Measurements from ENCODE around the gene C19orf12. TPM values are rescaled to one million over a fixed set of nuclear protein-coding genes. Genes with fewer than 3 reads are reported as not detected.

C19orf12 gene
- total RNA-seq, 2 donors from 2014 or later = 34.5 to 39.1 TPM

DNA sequence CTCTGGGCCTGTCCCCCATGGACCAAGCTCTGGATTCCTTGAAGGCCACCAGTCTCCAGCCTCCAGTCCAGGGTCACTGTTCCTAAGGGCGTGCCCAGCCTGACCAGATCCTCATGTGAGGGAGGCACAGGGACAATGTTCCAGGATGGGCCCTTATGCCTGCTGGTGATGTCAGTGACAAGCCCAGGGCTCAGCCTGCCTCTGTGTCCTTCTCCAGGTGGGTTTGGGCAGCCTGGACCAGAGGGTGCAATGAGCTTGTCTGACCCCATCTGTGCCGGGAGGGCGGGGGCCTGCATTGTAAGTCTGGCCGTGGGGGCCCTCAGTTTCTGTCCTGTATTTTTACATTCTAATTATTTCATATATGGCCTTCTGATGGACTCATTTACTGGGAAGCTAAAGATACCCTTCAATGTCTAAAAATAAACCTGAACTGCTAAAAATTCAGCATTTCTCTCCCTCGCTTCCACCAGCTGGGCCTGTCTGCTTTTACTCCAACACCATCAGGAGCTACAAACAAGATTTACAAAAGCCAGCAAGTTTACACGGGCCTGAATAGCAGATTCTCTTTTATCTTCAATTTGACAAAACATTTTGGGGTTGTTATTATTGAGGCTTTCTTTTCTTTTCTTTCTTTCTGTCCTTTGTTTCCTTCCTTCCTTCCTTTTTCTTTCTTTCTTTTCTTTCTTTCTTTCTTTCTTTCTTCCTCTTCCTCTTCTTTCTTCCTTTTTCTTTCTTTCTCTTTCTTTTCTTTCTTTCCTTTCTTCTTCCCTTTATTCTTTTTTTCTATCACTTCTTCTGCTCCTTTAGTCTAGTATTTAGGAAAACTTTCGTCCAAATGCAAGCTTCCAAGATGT lies 34.2 kb upstream of the C19orf12 start:
- no peaks in the 10 kb centered on the region for H3K4me1 Mint-ChIP-seq
- no peaks in the 10 kb centered on the region for H3K9me3 Mint-ChIP-seq
- ATAC-seq (replicated peaks) = no peak
- H3K27ac Mint-ChIP-seq = peak overlapping the region; percentile 11
- H3K4me3 Mint-ChIP-seq = no peak overlapping the region
- H3K36me3 Mint-ChIP-seq (ENCODE audit: low read depth) = no peaks in the 10 kb centered on the region
- H3K27me3 Mint-ChIP-seq = peaks cover 3% of the 10 kb centered on the region

DNA sequence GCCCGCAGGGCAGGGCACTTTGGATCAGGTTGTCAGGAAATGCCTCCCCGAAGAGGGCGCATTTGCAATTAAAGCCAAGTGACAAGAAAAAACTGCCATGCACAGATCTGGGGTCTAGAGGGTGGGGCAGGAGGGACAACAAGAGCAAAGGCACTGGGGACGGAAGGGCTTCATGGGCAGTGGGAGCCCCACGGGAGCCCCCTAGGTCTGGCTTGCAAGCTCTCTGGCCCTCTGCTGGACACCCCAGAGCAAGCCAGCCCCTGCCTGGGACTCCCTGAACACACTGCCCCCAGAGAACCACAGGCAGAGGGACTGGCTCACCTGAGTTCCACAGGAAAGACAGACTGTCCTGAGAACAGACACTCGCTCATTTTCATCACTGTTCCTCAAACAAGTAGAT lies 30.2 kb upstream of the C19orf12 start:
- no peaks in the 10 kb centered on the region for H3K4me1 Mint-ChIP-seq
- no peaks in the 10 kb centered on the region for H3K36me3 Mint-ChIP-seq (ENCODE audit: low read depth)
- H3K27ac Mint-ChIP-seq = no peak overlapping the region
- no peaks in the 10 kb centered on the region for H3K9me3 Mint-ChIP-seq
- H3K4me3 Mint-ChIP-seq = no peak overlapping the region
- no peak for ATAC-seq (replicated peaks)
- H3K27me3 Mint-ChIP-seq = no peaks in the 10 kb centered on the region

DNA sequence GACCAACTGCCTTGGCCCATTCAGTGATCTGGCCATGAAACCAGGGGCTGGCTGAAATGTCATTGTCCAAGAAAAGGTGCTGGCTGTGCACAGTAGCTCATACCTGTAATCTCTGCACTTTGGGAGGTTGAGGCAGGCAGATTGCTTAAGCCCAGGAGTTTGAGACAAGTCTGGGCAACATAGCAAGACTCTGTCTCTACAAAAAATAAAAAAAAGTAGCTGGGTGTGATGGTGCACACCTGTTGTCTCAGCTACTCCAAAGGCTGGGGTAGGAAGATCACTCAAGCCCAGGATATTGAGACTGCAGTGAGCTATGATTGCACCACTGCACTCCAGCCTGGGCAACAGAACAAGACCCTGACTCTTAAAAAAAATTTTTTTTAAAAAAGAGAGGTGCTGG lies 28.6 kb upstream of the C19orf12 start:
- no peaks in the 10 kb centered on the region for H3K27me3 Mint-ChIP-seq
- H3K4me3 Mint-ChIP-seq = no peak overlapping the region
- ATAC-seq (replicated peaks) = no peak
- H3K27ac Mint-ChIP-seq = no peak overlapping the region
- H3K36me3 Mint-ChIP-seq (ENCODE audit: low read depth) = no peaks in the 10 kb centered on the region
- no peaks in the 10 kb centered on the region for H3K9me3 Mint-ChIP-seq
- H3K4me1 Mint-ChIP-seq = no peaks in the 10 kb centered on the region

DNA sequence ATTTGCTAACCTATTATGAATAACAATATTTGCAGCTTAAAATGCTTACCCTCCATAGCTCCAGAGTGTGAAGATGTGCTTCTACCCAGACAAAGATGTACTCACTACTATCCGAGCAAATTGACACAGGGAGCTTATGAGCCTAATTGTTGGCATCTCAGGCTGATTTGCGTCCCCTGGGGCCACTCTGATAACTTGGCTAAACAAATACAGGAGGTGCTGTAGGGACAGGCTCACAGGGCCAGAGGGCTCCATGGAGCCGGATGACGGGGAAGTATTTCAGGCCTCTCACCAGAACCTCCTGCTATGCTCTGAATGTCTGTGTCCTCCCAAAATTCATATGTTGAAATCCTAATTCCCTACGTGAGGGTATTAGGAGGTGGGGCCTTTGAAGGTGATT lies 26.7 kb upstream of the C19orf12 start:
- Mint-ChIP-seq H3K4me1 (no peaks in the 10 kb centered on the region), H3K4me3 (no peak overlapping the region), H3K36me3 (ENCODE audit: low read depth) (no peaks in the 10 kb centered on the region), H3K27me3 (peaks cover 3% of the 10 kb centered on the region), H3K9me3 (no peaks in the 10 kb centered on the region), H3K27ac (no peak overlapping the region)
- ATAC-seq (replicated peaks) = no peak

DNA sequence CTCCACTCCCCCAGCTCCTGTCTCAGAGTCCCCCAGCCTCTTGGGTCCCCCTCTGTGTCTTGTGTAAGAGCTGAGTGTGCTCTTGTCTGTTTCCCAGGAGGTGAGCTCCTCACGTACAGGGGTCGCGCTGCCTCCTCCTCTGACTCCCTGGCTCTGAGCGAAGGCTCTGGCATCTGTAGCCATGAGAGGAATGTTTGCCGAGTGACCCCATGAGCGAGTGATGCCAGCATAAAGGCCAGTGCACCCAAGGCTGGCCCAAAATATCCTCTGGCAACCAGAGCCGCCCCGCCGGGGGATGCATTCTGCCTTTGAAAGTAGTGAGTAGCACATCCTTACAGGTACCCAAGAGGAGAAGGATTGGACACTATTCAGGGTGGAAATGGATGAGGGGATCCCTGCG lies 26.2 kb upstream of the C19orf12 start:
- ATAC-seq (replicated peaks) = no peak
- Mint-ChIP-seq H3K27me3 (peaks cover 3% of the 10 kb centered on the region), H3K4me3 (no peak overlapping the region), H3K4me1 (no peaks in the 10 kb centered on the region), H3K27ac (no peak overlapping the region), H3K36me3 (ENCODE audit: low read depth) (no peaks in the 10 kb centered on the region), H3K9me3 (no peaks in the 10 kb centered on the region)

DNA sequence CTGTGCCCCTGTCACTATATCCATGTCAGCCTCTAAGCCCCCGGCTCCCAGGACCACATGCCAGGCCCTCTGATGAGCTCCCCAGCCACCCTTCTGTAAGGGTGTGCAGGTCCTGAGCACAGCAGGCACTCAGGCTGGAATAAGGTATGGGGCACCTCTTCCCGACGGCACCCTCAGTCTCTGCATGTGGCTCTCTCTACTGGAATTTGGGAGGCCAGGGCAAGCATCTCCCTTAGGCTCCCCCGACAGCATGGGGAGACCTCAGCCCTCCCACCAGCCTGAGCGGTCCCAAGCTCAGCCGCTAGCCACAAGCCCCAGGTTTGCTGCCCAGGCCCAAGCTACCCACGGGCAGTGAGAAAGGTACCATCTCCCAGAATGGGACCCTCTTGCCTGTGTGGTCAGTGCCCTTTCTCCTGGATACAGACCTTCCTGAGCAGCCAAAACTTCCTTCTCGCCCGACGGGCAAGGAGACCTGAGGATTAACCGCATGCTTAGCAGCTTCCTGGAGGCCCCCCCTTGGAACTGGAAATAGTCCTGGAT lies 22.5 kb upstream of the C19orf12 start:
- Mint-ChIP-seq H3K36me3 (ENCODE audit: low read depth) (no peaks in the 10 kb centered on the region), H3K27me3 (peaks cover 6% of the 10 kb centered on the region), H3K4me1 (no peaks in the 10 kb centered on the region), H3K4me3 (no peak overlapping the region), H3K27ac (no peak overlapping the region), H3K9me3 (no peaks in the 10 kb centered on the region)
- no peak for ATAC-seq (replicated peaks)

DNA sequence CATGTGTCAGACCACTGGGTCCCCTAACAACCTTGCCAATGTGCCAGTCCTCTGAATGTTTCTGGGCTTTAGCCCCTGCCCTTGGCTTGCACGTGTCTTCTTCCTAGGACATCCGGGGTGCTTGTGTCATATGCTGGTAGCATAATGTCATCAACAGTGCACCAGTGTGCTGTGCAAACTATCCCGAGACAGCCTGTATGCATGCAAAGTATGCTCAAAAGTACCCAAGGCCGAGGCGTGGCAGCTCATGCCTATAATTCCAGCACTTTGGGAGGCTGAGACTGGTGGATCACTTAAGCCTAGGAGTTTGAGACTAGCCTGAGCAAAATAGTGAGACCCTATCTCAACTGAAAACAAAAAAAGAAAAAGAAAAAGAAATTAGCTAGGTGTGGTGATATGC lies 20.8 kb upstream of the C19orf12 start:
- H3K4me1 Mint-ChIP-seq = no peaks in the 10 kb centered on the region
- no peaks in the 10 kb centered on the region for H3K9me3 Mint-ChIP-seq
- peaks cover 6% of the 10 kb centered on the region for H3K27me3 Mint-ChIP-seq
- H3K27ac Mint-ChIP-seq = no peak overlapping the region
- no peak for ATAC-seq (replicated peaks)
- H3K4me3 Mint-ChIP-seq = no peak overlapping the region
- no peaks in the 10 kb centered on the region for H3K36me3 Mint-ChIP-seq (ENCODE audit: low read depth)

DNA sequence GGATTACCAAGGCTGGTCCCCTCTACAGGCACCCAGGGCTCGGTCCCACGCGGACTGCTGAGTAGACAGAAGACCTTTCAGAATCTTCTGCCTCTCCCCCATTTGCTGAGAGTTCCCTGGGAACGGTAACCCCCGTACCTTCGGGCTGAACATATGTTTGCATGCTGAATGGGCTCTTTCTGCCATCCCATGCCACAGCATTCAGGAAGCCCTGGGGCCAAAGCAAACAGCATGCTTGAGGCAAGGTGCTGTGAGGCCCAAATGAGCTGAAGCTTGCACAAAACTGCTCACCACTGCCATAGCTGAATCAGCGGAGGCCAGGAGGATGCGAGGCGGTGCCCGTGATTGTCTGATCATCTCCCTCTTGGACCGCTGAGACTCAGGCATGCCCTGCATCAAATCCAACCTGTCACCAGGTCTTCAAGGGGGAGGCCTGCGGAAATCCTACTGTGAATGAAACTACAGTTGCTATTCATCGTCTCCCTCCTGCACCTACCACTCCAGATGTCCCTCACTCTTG lies 16.3 kb upstream of the C19orf12 start:
- ATAC-seq (replicated peaks) = no peak
- Mint-ChIP-seq H3K27me3 (peaks cover 14% of the 10 kb centered on the region), H3K36me3 (ENCODE audit: low read depth) (no peaks in the 10 kb centered on the region), H3K9me3 (no peaks in the 10 kb centered on the region), H3K4me1 (no peaks in the 10 kb centered on the region), H3K4me3 (no peak overlapping the region), H3K27ac (no peak overlapping the region)

DNA sequence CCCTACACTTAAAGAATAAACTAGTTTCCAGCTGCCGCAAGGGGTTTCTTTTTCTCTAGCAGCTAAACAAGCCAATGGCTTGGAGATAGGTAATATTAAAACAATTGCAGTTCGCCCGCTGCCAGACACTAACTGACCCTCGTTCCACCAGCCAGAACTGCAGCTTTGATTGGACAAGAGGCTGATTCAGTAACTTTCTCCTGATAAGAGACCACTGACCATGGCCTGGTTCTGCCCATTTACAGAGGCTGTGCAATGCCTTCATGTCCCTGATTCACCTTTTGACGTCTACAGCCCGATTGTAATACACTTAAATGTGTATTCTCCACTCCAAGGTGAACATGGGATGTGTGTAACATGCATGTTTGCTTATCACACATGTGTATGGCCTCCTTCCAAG lies 12.8 kb upstream of the C19orf12 start:
- ATAC-seq (replicated peaks) = no peak
- Mint-ChIP-seq H3K9me3 (no peaks in the 10 kb centered on the region), H3K27me3 (peaks cover 27% of the 10 kb centered on the region)

DNA sequence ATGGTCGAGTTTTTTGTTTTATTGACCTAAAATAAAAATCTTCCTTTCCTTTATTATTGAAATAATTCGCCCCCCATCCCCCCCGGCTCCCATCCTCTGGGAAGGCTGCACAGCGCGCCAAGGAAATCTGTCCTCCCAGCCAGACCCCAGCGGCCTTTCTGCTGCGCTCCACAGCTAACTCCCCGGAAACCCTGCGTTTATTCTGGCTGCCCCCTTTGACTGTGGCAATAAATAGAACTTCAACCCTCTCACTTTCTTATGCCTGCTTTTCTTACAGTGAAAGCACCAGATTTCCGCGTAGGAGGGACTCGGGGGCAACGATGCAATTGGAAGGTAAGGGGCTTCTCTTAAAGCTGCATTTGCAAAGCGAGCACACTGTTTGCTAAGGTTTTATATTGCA lies 9.7 kb upstream of the C19orf12 start:
- Mint-ChIP-seq H3K27ac (no peak overlapping the region), H3K4me3 (no peak overlapping the region), H3K36me3 (ENCODE audit: low read depth) (no peaks in the 10 kb centered on the region), H3K4me1 (no peaks in the 10 kb centered on the region), H3K27me3 (peaks cover 27% of the 10 kb centered on the region), H3K9me3 (no peaks in the 10 kb centered on the region)
- ATAC-seq (replicated peaks) = no peak

More for the DNA sequence above, 12.8 kb upstream of the C19orf12 start:
- Mint-ChIP-seq H3K4me3 (no peak overlapping the region), H3K27ac (no peak overlapping the region), H3K4me1 (no peaks in the 10 kb centered on the region), H3K36me3 (ENCODE audit: low read depth) (no peaks in the 10 kb centered on the region)

DNA sequence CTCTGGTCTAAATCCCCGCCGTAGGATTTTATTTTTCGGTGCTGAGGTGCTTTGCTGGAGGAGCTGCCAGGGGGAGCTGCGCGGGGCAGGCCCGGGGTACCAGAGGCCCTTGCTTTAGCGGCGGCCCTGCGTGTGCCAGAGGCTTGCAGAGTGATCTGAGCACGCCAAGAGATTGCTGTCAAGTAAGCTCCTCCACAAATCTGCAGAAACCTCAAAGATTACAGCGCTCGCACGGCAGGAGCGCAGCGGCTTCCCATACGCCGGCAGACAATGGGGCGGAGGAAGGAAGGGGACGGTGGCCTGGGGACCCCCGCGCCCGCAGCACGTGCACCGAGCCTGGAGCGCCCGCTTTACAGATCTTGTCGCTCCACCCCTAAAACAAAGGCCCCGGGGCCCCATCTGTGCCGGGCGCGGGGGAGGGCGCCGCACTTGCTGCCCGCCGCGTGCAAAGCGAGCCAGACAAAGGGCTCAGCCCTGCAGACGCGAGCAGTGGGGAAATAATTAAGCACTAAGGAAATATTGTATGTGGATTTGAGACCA lies 9.1 kb upstream of the C19orf12 start:
- no peaks in the 10 kb centered on the region for H3K9me3 Mint-ChIP-seq
- H3K4me1 Mint-ChIP-seq = no peaks in the 10 kb centered on the region
- H3K27ac Mint-ChIP-seq = no peak overlapping the region
- H3K27me3 Mint-ChIP-seq = peaks cover 27% of the 10 kb centered on the region
- ATAC-seq (replicated peaks) = peak; percentile 19
- peak overlapping the region; percentile 28 for H3K4me3 Mint-ChIP-seq
- no peaks in the 10 kb centered on the region for H3K36me3 Mint-ChIP-seq (ENCODE audit: low read depth)

DNA sequence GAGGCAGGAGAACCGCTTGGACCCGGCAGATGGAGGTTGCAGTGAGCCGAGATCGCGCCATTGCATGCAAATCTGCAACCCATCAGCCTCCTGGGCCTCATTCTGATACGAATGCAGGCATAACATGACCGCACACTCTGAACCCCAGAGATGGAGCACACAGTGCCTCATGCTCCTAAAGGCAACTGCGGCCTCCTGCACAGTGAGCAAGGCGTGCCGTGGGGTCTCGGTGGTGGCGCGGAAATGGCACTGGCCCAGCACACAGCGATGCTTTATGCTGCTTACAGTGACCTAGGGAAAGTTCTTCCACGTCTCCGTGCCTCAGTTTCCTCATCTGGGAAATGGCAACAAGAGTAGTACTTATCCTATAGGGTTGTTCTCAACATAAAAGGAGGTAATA lies 2.0 kb upstream of the C19orf12 start:
- H3K36me3 Mint-ChIP-seq (ENCODE audit: low read depth) = peaks cover 30% of the 10 kb centered on the region
- no peaks in the 10 kb centered on the region for H3K27me3 Mint-ChIP-seq
- H3K9me3 Mint-ChIP-seq = no peaks in the 10 kb centered on the region
- peak overlapping the region; percentile 96 for H3K27ac Mint-ChIP-seq
- no peak for ATAC-seq (replicated peaks)
- H3K4me1 Mint-ChIP-seq = peaks cover 24% of the 10 kb centered on the region
- peak overlapping the region; percentile 86 for H3K4me3 Mint-ChIP-seq

DNA sequence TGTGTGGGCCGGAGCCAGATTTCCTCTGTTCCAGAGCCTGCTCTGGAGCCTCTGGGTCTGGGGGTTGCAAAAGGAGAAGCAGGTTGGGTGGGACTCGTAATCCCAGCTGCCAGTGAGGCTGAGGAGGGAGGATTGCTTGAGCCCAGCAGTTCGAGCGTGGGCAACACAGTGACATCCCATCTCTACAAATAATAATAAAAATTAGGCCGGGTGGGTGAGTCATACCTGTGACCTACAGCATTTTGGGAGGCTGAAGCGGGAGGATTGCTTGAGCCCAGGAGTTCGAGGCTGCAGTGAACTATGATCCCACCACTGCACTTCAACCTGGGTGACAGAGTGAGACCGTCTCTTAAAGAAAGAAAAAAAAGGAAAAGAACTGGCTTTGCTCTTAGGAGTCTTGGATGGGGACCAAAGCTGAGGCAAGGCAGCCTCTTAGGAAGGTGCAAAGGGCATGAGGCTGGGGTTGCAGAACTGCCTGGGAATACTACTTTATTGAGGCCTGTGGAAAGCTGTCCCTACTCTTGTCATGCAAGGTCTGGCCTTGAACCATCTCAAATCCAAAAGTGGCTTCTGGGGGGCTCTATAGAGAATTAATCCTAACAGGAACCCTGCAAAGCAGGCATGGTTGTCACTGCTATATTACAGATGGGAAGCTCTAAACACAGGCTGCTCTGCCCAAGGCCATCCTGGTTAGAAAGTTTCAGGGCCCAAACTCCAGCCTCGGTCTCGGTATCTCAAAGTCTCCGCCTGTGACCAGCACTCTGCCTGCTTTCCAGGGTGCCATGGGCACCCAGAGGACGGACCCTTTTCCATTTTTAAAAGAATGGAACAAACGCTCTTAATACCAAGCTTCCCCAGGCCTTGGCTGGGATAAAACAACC lies 880 bp upstream of the C19orf12 start:
- peak; percentile 3 for ATAC-seq (replicated peaks)
- H3K27ac Mint-ChIP-seq = peak overlapping the region; percentile 96
- H3K9me3 Mint-ChIP-seq = no peaks in the 10 kb centered on the region
- peaks cover 30% of the 10 kb centered on the region for H3K4me1 Mint-ChIP-seq
- H3K36me3 Mint-ChIP-seq (ENCODE audit: low read depth) = peaks cover 41% of the 10 kb centered on the region
- H3K27me3 Mint-ChIP-seq = no peaks in the 10 kb centered on the region
- peak overlapping the region; percentile 86 for H3K4me3 Mint-ChIP-seq

DNA sequence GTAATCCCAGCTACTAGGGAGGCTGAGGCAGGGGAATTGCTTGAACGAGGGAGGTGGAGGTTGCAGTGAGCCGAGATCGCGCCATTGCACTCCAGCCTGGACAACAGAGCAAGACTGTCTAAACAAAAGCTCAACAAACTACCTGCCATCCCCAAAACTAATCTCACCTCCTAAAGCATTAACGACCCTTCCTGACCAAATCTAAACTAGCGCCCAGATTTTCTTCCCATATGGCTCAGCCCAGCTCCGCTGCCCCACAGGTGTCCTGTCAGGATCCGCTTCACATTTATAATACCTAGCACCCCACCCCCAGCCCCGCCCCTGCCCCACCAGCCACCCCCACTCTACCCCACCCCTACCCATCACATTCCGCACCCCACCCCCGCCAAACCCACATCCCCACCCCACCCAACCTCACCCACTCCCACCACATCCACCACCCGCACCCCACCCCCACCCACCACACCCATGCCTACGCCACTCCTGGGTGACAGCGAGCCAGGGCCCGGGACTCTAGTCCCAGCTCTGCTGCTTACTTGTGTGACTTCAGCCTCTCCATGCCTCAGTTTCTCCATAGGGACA lies 599 bp downstream of the C19orf12 start:
- H3K9me3 Mint-ChIP-seq = no peaks in the 10 kb centered on the region
- peaks cover 38% of the 10 kb centered on the region for H3K4me1 Mint-ChIP-seq
- ATAC-seq (replicated peaks) = peak; percentile 38
- peak overlapping the region; percentile 89 for H3K27ac Mint-ChIP-seq
- H3K4me3 Mint-ChIP-seq = peak overlapping the region; percentile 86
- H3K27me3 Mint-ChIP-seq = no peaks in the 10 kb centered on the region
- H3K36me3 Mint-ChIP-seq (ENCODE audit: low read depth) = peaks cover 50% of the 10 kb centered on the region

All from activated T-helper 17 cell treated with anti-CD3 and anti-CD28 coated beads, Interleukin-2, amount 50 U/mL, for 72 hours (primary cell).